Measurements from ENCODE around the gene PPP1R14D. TPM values are rescaled to one million over a fixed set of nuclear protein-coding genes. Genes with fewer than 3 reads are reported as not detected.
A peak's percentile ranks its signal among the peaks of the same experiment; 100 is the strongest.

PPP1R14D gene
- total and polyA plus RNA-seq, 2 experiments from 2014 or later = not detected

DNA sequence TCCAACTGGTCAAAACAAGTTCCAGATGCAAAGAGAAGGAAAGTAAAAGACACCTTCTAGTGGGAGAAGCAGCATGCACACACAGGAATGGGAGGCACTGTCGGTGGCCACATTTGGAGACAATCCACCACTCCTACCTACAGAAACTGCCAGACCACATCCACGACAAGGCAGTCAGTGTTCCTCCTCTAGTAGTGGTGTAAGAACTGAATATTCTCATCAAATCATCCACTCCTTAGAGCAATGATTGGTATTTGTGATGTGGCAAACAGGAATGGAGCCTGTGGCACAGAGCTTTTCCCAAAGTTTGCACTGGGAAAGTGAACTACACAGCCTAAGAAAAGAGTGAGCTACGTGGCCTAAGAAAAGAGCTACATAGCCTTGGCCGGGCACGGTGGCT is 10.2 kb upstream of the PPP1R14D start:
- Histone ChIP-seq H3K36me3 (ENCODE audit: low read depth) (no peaks in the 10 kb centered on the region), H3K4me1 (ENCODE audit: insufficient read depth) (no peaks in the 10 kb centered on the region), H3K79me2 (ENCODE audit: insufficient read depth) (no peaks in the 10 kb centered on the region), H3K27ac (no peak overlapping the region), H2AFZ (no peak overlapping the region), H3K4me2 (ENCODE audit: unreplicated experiment) (no peak overlapping the region), H3K9me2 (ENCODE audit: insufficient read depth) (no peaks in the 10 kb centered on the region), H4K20me1 (ENCODE audit: insufficient read depth) (no peaks in the 10 kb centered on the region), H3K4me3 (no peak overlapping the region), H3F3A (ENCODE audit: insufficient read depth) (peaks cover 3% of the 10 kb centered on the region; the same call in 1 of the 2 replicates), H3K9me3 (ENCODE audit: low read depth) (no peaks in the 10 kb centered on the region), H3K9ac (no peak overlapping the region), H3K27me3 (replicated peaks; ENCODE audit: insufficient read depth) (no peaks in the 10 kb centered on the region; the same call in 1 of the 2 replicates)
- TF ChIP-seq EZH2phosphoT487 (IDR thresholded peaks at IDR 0.05; ENCODE audit: insufficient read depth, low read depth) = no peak
- TF ChIP-seq EZH2 (IDR thresholded peaks at IDR 0.05; ENCODE audit: insufficient read depth, poor library complexity, severe bottlenecking) = no peak
- whole genome bisulfite sequencing, 2 experiments (ENCODE audit: low coverage in 1 of 2, low lambda C conversion rate in 2 of 2, missing lambda C conversion rate in 2 of 2) = 60 to 67% methylated on average over 5 of the region's 5 CpGs
- DNase-seq = peak; percentile 27
- in situ Hi-C loops (cut with MboI) = no loop called here

DNA sequence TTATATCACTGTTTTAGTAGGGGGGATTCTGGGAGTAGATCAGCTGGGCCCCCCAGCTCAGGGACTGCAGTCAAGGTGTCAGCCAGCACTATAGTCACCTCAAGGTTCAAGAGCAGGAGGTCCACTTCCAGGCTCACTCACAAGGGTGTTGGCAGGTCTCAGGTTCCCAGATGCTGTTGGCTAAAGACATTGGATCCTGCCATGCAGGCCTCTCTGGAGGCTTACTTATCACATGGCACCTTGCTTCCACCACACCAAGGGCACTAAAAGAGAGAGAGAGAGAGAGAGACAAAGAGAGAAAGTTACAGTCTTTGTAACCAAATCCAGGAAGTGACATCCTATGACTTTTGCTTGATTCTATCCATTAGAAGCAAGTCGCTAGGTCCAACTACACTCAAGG is 7.5 kb upstream of the PPP1R14D start:
- H3K4me2 ChIP-seq (ENCODE audit: unreplicated experiment) = no peak overlapping the region
- H3K9ac ChIP-seq = no peak overlapping the region
- TF ChIP-seq EZH2 (IDR thresholded peaks at IDR 0.05; ENCODE audit: insufficient read depth, poor library complexity, severe bottlenecking) = no peak
- no peak for TF ChIP-seq EZH2phosphoT487 (IDR thresholded peaks at IDR 0.05; ENCODE audit: insufficient read depth, low read depth)
- H3K4me3 ChIP-seq = no peak overlapping the region
- H3K79me2 ChIP-seq (ENCODE audit: insufficient read depth) = no peaks in the 10 kb centered on the region
- WGBS, 2 experiments (ENCODE audit: low coverage in 1 of 2, low lambda C conversion rate in 2 of 2, missing lambda C conversion rate in 2 of 2) = 92 to 95% methylated on average over 1 of the region's 1 CpG
- no peaks in the 10 kb centered on the region for H3K4me1 ChIP-seq (ENCODE audit: insufficient read depth)
- peaks cover 3% of the 10 kb centered on the region; the same call in 1 of the 2 replicates for H3F3A ChIP-seq (ENCODE audit: insufficient read depth)
- H3K27ac ChIP-seq = no peak overlapping the region
- no peaks in the 10 kb centered on the region for H4K20me1 ChIP-seq (ENCODE audit: insufficient read depth)
- no peaks in the 10 kb centered on the region for H3K36me3 ChIP-seq (ENCODE audit: low read depth)
- in situ Hi-C loops (cut with MboI) = no loop called here
- no peak overlapping the region for H2AFZ ChIP-seq
- H3K27me3 ChIP-seq (replicated peaks; ENCODE audit: insufficient read depth) = no peaks in the 10 kb centered on the region
- H3K9me3 ChIP-seq (ENCODE audit: low read depth) = no peaks in the 10 kb centered on the region
- no peak for DNase-seq
- H3K9me2 ChIP-seq (ENCODE audit: insufficient read depth) = no peaks in the 10 kb centered on the region

- H3K4me1 ChIP-seq (ENCODE audit: insufficient read depth) = no peaks in the 10 kb centered on the region
- H3K4me2 ChIP-seq (ENCODE audit: unreplicated experiment) = no peak overlapping the region
- in situ Hi-C loops (cut with MboI) = no loop called here
- no peak for TF ChIP-seq EZH2 (IDR thresholded peaks at IDR 0.05; ENCODE audit: insufficient read depth, poor library complexity, severe bottlenecking)
- no peak for TF ChIP-seq EZH2phosphoT487 (IDR thresholded peaks at IDR 0.05; ENCODE audit: insufficient read depth, low read depth)
- no peak for DNase-seq
- no peak overlapping the region for H3K27ac ChIP-seq
- no peak overlapping the region for H2AFZ ChIP-seq
- no peaks in the 10 kb centered on the region for H3K79me2 ChIP-seq (ENCODE audit: insufficient read depth)
- no peak overlapping the region for H3K4me3 ChIP-seq
- H3K36me3 ChIP-seq (ENCODE audit: low read depth) = no peaks in the 10 kb centered on the region
- H3F3A ChIP-seq (ENCODE audit: insufficient read depth) = peaks cover 3% of the 10 kb centered on the region; the same call in 1 of the 2 replicates
- no peaks in the 10 kb centered on the region for H3K9me2 ChIP-seq (ENCODE audit: insufficient read depth)
- H3K27me3 ChIP-seq (replicated peaks; ENCODE audit: insufficient read depth) = peaks cover 8% of the 10 kb centered on the region; the same call in 1 of the 2 replicates
- no peaks in the 10 kb centered on the region for H4K20me1 ChIP-seq (ENCODE audit: insufficient read depth)
- H3K9ac ChIP-seq = no peak overlapping the region
- H3K9me3 ChIP-seq (ENCODE audit: low read depth) = no peaks in the 10 kb centered on the region
These were observed 4.4 kb upstream of the PPP1R14D start for GRCh38 chr15:40832903-40833302.

GRCh38 chr15:40831861-40832260 is 3.4 kb upstream of the PPP1R14D start:
- Histone ChIP-seq H3K36me3 (ENCODE audit: low read depth) (no peaks in the 10 kb centered on the region), H3K9me2 (ENCODE audit: insufficient read depth) (no peaks in the 10 kb centered on the region), H3K4me2 (ENCODE audit: unreplicated experiment) (no peak overlapping the region), H4K20me1 (ENCODE audit: insufficient read depth) (no peaks in the 10 kb centered on the region), H3K79me2 (ENCODE audit: insufficient read depth) (no peaks in the 10 kb centered on the region), H3F3A (ENCODE audit: insufficient read depth) (peaks cover 3% of the 10 kb centered on the region; the same call in 1 of the 2 replicates), H3K27ac (no peak overlapping the region), H3K4me1 (ENCODE audit: insufficient read depth) (no peaks in the 10 kb centered on the region), H3K4me3 (no peak overlapping the region), H3K9ac (no peak overlapping the region), H2AFZ (no peak overlapping the region), H3K27me3 (replicated peaks; ENCODE audit: insufficient read depth) (peaks cover 13% of the 10 kb centered on the region; the same call in 1 of the 2 replicates), H3K9me3 (ENCODE audit: low read depth) (no peaks in the 10 kb centered on the region)
- WGBS, 2 experiments (ENCODE audit: low coverage in 1 of 2, low lambda C conversion rate in 2 of 2, missing lambda C conversion rate in 2 of 2) = 0 to 9% methylated on average over 1 of the region's 1 CpG
- in situ Hi-C loops (cut with MboI) = no loop called here
- TF ChIP-seq EZH2 (IDR thresholded peaks at IDR 0.05; ENCODE audit: insufficient read depth, poor library complexity, severe bottlenecking) = no peak
- no peak for TF ChIP-seq EZH2phosphoT487 (IDR thresholded peaks at IDR 0.05; ENCODE audit: insufficient read depth, low read depth)
- DNase-seq = no peak

DNA sequence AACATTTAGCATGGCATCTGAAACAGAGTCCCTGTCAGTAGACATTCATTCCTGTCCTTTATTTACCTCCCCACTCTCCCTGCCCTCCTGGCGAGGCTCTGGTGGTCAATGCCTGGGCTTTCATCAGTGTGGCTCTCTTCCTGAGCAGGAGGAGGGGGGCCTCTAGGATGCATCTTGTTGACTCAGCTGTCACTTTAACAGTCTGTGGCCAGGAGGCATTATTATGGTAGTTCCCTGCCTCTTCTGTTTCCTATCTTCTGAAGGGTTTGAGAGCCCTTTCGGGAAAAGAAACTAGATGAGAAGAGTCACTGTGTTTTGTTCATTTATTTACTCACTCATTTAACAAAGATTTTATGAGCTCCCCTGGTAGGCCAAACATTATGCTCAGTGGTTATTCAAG is 2.4 kb upstream of the PPP1R14D start:
- in situ Hi-C loops (cut with MboI) = no loop called here
- Histone ChIP-seq H3K4me3 (no peak overlapping the region), H3K27me3 (replicated peaks; ENCODE audit: insufficient read depth) (peaks cover 13% of the 10 kb centered on the region), H2AFZ (no peak overlapping the region), H3K36me3 (ENCODE audit: low read depth) (no peaks in the 10 kb centered on the region), H3K4me2 (ENCODE audit: unreplicated experiment) (no peak overlapping the region), H3F3A (ENCODE audit: insufficient read depth) (peaks cover 3% of the 10 kb centered on the region; the same call in 1 of the 2 replicates), H3K9me3 (ENCODE audit: low read depth) (no peaks in the 10 kb centered on the region), H3K4me1 (ENCODE audit: insufficient read depth) (no peaks in the 10 kb centered on the region), H3K9me2 (ENCODE audit: insufficient read depth) (no peaks in the 10 kb centered on the region), H3K9ac (no peak overlapping the region), H3K79me2 (ENCODE audit: insufficient read depth) (no peaks in the 10 kb centered on the region), H3K27ac (no peak overlapping the region), H4K20me1 (ENCODE audit: insufficient read depth) (no peaks in the 10 kb centered on the region)
- no peak for DNase-seq
- TF ChIP-seq EZH2 (IDR thresholded peaks at IDR 0.05; ENCODE audit: insufficient read depth, poor library complexity, severe bottlenecking) (no peak), EZH2phosphoT487 (IDR thresholded peaks at IDR 0.05; ENCODE audit: insufficient read depth, low read depth) (no peak)
- 60 to 65% methylated on average over 2 of the region's 2 CpGs for WGBS, 2 experiments (ENCODE audit: low coverage in 1 of 2, low lambda C conversion rate in 2 of 2, missing lambda C conversion rate in 2 of 2)

Data from GM23248 (cell line).